B cell (primary cell): Measurements from ENCODE around the gene PDLIM5. TPM values are rescaled to one million over a fixed set of nuclear protein-coding genes. Genes with fewer than 3 reads are reported as not detected.

ENCODE experiments used
- ATAC-seq: fragments of 200-7000 bp; cut with Tn5 transposase; one replicate; pipeline ENCODE4 v1.10.0; 2021; ENCODE audit warnings: low read depth, mild to moderate bottlenecking, moderate number of reproducible peaks, moderate library complexity
- CTCF ChIA-PET: fragments of 350-600 bp; sonication (Branson Sonifier 250); formaldehyde crosslinking; loops from one replicate; lab custom pipeline; 2021; ENCODE audit warnings: antibody characterized with exemption, inconsistent platforms; lab: Charles Lee
- POLR2A ChIA-PET: fragments of 350-600 bp; sonication (Branson Sonifier 250); formaldehyde crosslinking; loops from one replicate; lab custom pipeline; 2021; ENCODE audit warnings: antibody characterized with exemption; lab: Charles Lee
- DNase-seq: peaks from one replicate; pipeline ENCODE4 v3.0.0; 2013
- H2AFZ ChIP-seq: 2 replicates; pipeline ENCODE4 v1.6.1; 2012; ENCODE audit warnings: mild to moderate bottlenecking, low read depth, low read length; ENCODE audit not compliant: insufficient read depth, poor library complexity, severe bottlenecking
- H3K27ac ChIP-seq, 2 donors: 1 replicate in 1 of 2; 2 replicates in 1 of 2; pipeline ENCODE4 v1.5.1; 2012 to 2013; ENCODE audit warnings: low read length in 2 of 2, mild to moderate bottlenecking in 2 of 2, moderate library complexity in 1 of 2
- H3K27me3 ChIP-seq, 4 experiments: fragments of 200-600 bp in 1 of 4; sonication (generic) in 1 of 4; replicated peaks in 1 of 4; 1 replicate in 2 of 4; 2 replicates in 2 of 4; pipeline versions ENCODE4 v1.6.1 to v1.7.0; 2013 to 2016; ENCODE audit warnings: low read length in 3 of 4, mild to moderate bottlenecking in 2 of 4, mixed read lengths in 1 of 4, moderate library complexity in 1 of 4; ENCODE audit not compliant: insufficient read depth in 4 of 4, control insufficient read depth in 3 of 4; ENCODE audit errors: control extremely low read depth in 1 of 4
- H3K36me3 ChIP-seq, 2 experiments: replicated peaks in 1 of 2; 1 replicate in 1 of 2; 2 replicates in 1 of 2; pipeline versions ENCODE4 v1.6.1 to v1.7.1; 2013; ENCODE audit warnings: low read length in 1 of 2; ENCODE audit not compliant: insufficient read depth in 2 of 2, control insufficient read depth in 1 of 2; ENCODE audit errors: control extremely low read depth in 1 of 2, extremely low read depth in 1 of 2
- H3K4me1 ChIP-seq, 2 donors: fragments of 200-600 bp in 1 of 2; sonication (generic) in 1 of 2; 1 replicate in 1 of 2; 2 replicates in 1 of 2; pipeline versions ENCODE4 v1.5.1 to v1.6.1; 2013 to 2017; ENCODE audit warnings: low read length in 2 of 2; ENCODE audit not compliant: control insufficient read depth in 2 of 2, insufficient read depth in 2 of 2
- H3K4me2 ChIP-seq: replicated peaks from 2 replicates; pipeline ENCODE3; 2012; ENCODE audit warnings: mild to moderate bottlenecking, low read depth, low read length; ENCODE audit not compliant: poor library complexity, severe bottlenecking
- H3K4me3 ChIP-seq, 5 experiments: fragments of 200-600 bp in 1 of 5; sonication (generic) in 1 of 5; 1 replicate in 3 of 5; 2 replicates in 2 of 5; pipeline versions ENCODE4 v1.5.1 to v1.7.0; 2011 to 2016; ENCODE audit warnings: low read length in 4 of 5, mild to moderate bottlenecking in 4 of 5, low read depth in 2 of 5, control low read depth in 1 of 5, moderate library complexity in 1 of 5; ENCODE audit not compliant: insufficient read depth in 1 of 5; ENCODE audit errors: control extremely low read depth in 1 of 5, extremely low read depth in 1 of 5
- H3K79me2 ChIP-seq: fragments of 200-600 bp; sonication (generic); one replicate; pipeline ENCODE4 v1.6.0; 2016; ENCODE audit warnings: low read length; ENCODE audit not compliant: control insufficient read depth, insufficient read depth
- H3K9ac ChIP-seq: fragments of 200-600 bp; sonication (generic); 2 replicates; pipeline ENCODE4 v1.6.1; 2017; ENCODE audit warnings: mild to moderate bottlenecking, low read length, moderate library complexity
- H3K9me3 ChIP-seq, 3 donors: one replicate each; pipeline versions ENCODE4 v1.6.1 to v1.7.1; 2013; ENCODE audit warnings: low read length in 2 of 3; ENCODE audit not compliant: control insufficient read depth in 2 of 3, insufficient read depth in 1 of 3; ENCODE audit errors: control extremely low read depth in 1 of 3
- H4K20me1 ChIP-seq: 2 replicates; pipeline ENCODE4 v1.6.0; 2012; ENCODE audit warnings: mild to moderate bottlenecking, low read length; ENCODE audit not compliant: insufficient read depth, control insufficient read depth, poor library complexity, severe bottlenecking
- H3K27ac Mint-ChIP-seq: one replicate; pipeline ENCODE4 v1.8.0; 2021; ENCODE audit warnings: mixed read lengths
- H3K27me3 Mint-ChIP-seq: one replicate; pipeline ENCODE4 v1.8.0; 2021; ENCODE audit warnings: mixed read lengths
- H3K4me1 Mint-ChIP-seq: one replicate; pipeline ENCODE4 v1.8.0; 2021; ENCODE audit warnings: mixed read lengths
- H3K4me3 Mint-ChIP-seq: one replicate; pipeline ENCODE4 v1.8.0; 2021; ENCODE audit warnings: mixed read lengths
- H3K9me3 Mint-ChIP-seq: one replicate; pipeline ENCODE4 v1.8.0; 2022; ENCODE audit warnings: mixed read lengths; ENCODE audit not compliant: insufficient read depth
- EZH2 ChIP-seq: IDR thresholded peaks from 2 replicates; pipeline ENCODE4 v1.6.1; 2012; ENCODE audit warnings: borderline replicate concordance, low read depth, mild to moderate bottlenecking, moderate library complexity, low read length; ENCODE audit not compliant: insufficient read depth, poor library complexity, severe bottlenecking
- WGBS: methylation state at CpG from one replicate; pipeline ENCODE4 v1.1.5; 2013; ENCODE audit warnings: missing lambda C conversion rate; ENCODE audit not compliant: insufficient coverage; 5-methylcytosine and 5-hydroxymethylcytosine counted together
- intact Hi-C: fragments of 100-400 bp; cut with micrococcal nuclease; formaldehyde crosslinking; loops from one replicate; pipeline ENCODE4 v1.10.0; 2022
- polyA plus RNA-seq: library from polyadenylated mRNA; depleted of rRNA; stranded (reverse); fragments of >200 nt; gene quantifications from 2 replicates; pipeline ENCODE4 v1.2.3, GENCODE V29; 2012
- total RNA-seq, 2 donors: library from RNA; stranded (reverse); fragments of 120-200 nt in 1 of 2; gene quantifications; 1 replicate in 1 of 2; 2 replicates in 1 of 2; pipeline versions ENCODE4 v1.2.3 to v1.2.4, GENCODE V29; 2013 to 2022
- TF ChIP-seq, protein P1 (sequence below): fragments of 200-600 bp; IDR thresholded peaks from one replicate; pipeline ENCODE4 v1.8.0; 2022; ENCODE audit warnings: antibody characterized with exemption, mild to moderate bottlenecking

PDLIM5 gene
- total and polyA plus RNA-seq, 2 donors (not counting 1 experiment from before 2014, with no cell fraction given) = 24.0 to 30.2 TPM

DNA sequence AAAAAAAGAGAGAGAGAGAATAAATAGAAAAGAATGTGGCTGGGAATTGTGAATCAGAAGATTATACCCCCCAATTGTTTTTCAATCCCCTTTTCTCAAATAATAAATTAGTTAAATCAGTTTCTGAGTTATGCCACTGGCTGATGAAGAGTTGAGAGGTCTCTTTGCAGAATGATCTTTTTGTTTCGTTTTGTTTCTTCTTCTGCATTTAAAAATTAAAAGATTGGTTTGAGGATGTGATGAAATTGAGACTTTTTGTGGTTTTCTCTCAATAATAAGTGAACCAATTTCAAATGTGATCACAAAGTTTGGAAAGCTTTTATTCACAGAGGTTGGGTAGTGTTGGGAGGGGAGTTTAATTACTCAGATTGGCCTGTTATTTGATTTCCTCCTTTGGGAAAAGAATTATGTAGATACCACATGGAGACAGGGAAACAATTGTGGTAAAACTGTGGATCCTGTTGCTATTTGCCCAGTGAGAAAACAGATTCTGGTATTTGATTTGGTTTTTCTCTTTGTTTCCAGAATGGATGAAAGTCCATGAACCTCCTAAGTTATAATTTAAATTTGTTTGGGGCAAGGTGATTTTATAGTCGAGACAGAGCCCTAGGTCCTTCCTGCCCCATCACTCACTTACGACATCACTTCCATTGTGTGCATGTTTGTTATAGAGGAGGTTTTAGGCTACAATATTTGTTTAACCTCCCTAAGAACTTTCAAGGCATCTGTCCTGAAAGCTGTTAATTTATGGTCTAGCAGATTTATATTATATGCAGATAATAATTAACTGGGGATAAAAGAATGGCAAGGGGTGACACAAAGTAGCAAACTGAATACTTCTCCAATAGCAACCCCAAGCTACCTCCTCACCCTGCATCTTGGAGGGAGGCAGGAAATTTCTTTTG lies 214.0 kb downstream of the PDLIM5 start:
- Mint-ChIP-seq H3K9me3 (no peaks in the 10 kb centered on the region), H3K27me3 (no peaks in the 10 kb centered on the region), H3K4me1 (no peaks in the 10 kb centered on the region), H3K27ac (no peak overlapping the region), H3K4me3 (no peak overlapping the region)
- H3K4me2 ChIP-seq = no peak overlapping the region
- no peak overlapping the region for H3K27ac ChIP-seq
- TF ChIP-seq, protein P1, sequence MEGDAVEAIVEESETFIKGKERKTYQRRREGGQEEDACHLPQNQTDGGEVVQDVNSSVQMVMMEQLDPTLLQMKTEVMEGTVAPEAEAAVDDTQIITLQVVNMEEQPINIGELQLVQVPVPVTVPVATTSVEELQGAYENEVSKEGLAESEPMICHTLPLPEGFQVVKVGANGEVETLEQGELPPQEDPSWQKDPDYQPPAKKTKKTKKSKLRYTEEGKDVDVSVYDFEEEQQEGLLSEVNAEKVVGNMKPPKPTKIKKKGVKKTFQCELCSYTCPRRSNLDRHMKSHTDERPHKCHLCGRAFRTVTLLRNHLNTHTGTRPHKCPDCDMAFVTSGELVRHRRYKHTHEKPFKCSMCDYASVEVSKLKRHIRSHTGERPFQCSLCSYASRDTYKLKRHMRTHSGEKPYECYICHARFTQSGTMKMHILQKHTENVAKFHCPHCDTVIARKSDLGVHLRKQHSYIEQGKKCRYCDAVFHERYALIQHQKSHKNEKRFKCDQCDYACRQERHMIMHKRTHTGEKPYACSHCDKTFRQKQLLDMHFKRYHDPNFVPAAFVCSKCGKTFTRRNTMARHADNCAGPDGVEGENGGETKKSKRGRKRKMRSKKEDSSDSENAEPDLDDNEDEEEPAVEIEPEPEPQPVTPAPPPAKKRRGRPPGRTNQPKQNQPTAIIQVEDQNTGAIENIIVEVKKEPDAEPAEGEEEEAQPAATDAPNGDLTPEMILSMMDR = no peak
- TF ChIP-seq EZH2 = no peak
- peaks cover 0 to 2% of the 10 kb centered on the region in 2 experiments for H3K36me3 ChIP-seq
- WGBS = no CpG with 5 or more reads among the region's 3 CpGs
- no peak overlapping the region for H3K4me3 ChIP-seq
- no peak overlapping the region for H2AFZ ChIP-seq
- DNase-seq = no peak
- H3K27me3 ChIP-seq = no peaks in the 10 kb centered on the region
- ChIA-PET POLR2A (no interaction called here), CTCF (no interaction called here)
- ATAC-seq = no peak
- intact Hi-C loops = no loop called here
- no peaks in the 10 kb centered on the region for H3K79me2 ChIP-seq
- no peaks in the 10 kb centered on the region for H4K20me1 ChIP-seq
- H3K9ac ChIP-seq = no peak overlapping the region
- H3K4me1 ChIP-seq = no peaks in the 10 kb centered on the region
- no peaks in the 10 kb centered on the region for H3K9me3 ChIP-seq

DNA sequence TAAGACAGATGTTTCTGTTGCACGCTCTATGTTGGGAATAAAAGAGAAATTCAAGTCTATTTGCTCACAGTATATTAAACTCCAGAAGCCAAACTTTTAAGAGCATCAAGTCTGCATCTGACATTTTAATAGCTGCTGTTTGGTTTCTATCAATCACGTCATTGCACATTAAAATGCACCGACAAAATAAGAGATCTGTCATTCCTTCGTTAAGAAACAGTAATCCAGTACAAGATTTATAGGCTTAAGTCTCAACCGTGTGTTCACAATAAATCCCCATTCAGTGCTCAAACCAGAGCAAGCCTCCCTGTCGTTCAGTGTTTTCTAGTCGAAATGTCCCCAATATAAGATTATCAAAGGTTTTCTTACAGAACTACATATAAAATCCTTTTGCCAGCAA lies 217.0 kb downstream of the PDLIM5 start:
- no peak overlapping the region for H2AFZ ChIP-seq
- no peaks in the 10 kb centered on the region for H3K27me3 Mint-ChIP-seq
- ChIA-PET CTCF (no interaction called here), POLR2A (no interaction called here)
- H3K27ac Mint-ChIP-seq = no peak overlapping the region
- 100% methylated on average over 6 of the region's 7 CpGs for WGBS
- no peak overlapping the region for H3K9ac ChIP-seq
- no peaks in the 10 kb centered on the region for H3K79me2 ChIP-seq
- TF ChIP-seq, protein P1 = no peak
- no peak for TF ChIP-seq EZH2
- intact Hi-C loops = no loop called here
- no peaks in the 10 kb centered on the region for H4K20me1 ChIP-seq
- H3K4me1 ChIP-seq = no peaks in the 10 kb centered on the region
- DNase-seq = no peak
- no peak overlapping the region for H3K27ac ChIP-seq
- no peak overlapping the region for H3K4me3 Mint-ChIP-seq
- H3K4me3 ChIP-seq = no peak overlapping the region
- H3K9me3 ChIP-seq = no peaks in the 10 kb centered on the region
- H3K9me3 Mint-ChIP-seq = no peaks in the 10 kb centered on the region
- ATAC-seq = no peak
- no peaks in the 10 kb centered on the region for H3K27me3 ChIP-seq
- no peak overlapping the region for H3K4me2 ChIP-seq
- H3K36me3 ChIP-seq = no peaks in the 10 kb centered on the region
- no peaks in the 10 kb centered on the region for H3K4me1 Mint-ChIP-seq
